HL-60 (cell line): Measurements from ENCODE around the gene TRIM25.

Experiments
- DNase-seq, 2 experiments: peaks; one replicate each; pipeline ENCODE4 v3.0.0-alpha.2; 2010 to 2020; ENCODE audit warnings: low read depth in 1 of 2, low spot score in 1 of 2
- H3K27ac ChIP-seq: fragments of 250-450 bp; sonication (Bioruptor Pico); replicated peaks from 2 replicates; pipeline ENCODE4 v1.5.1; 2020; ENCODE audit warnings: mild to moderate bottlenecking, moderate library complexity
- H3K27me3 ChIP-seq: fragments of 250-450 bp; sonication (Bioruptor Pico); 2 replicates; pipeline ENCODE4 v1.5.1; 2021; ENCODE audit warnings: mild to moderate bottlenecking, moderate library complexity; ENCODE audit not compliant: insufficient read depth, poor library complexity, severe bottlenecking
- H3K4me3 ChIP-seq: replicated peaks from 2 replicates; pipeline ENCODE4 v1.5.1; 2011; ENCODE audit warnings: mild to moderate bottlenecking, control low read depth, low read length; ENCODE audit not compliant: insufficient read depth
- CTCF ChIP-seq: IDR thresholded peaks from one replicate; pipeline ENCODE4 v1.5.1; 2011; ENCODE audit warnings: low read length, control low read depth, inconsistent platforms; ENCODE audit not compliant: insufficient read depth
- GABPA ChIP-seq: IDR thresholded peaks from 2 replicates; pipeline ENCODE4 v1.6.1; 2012; ENCODE audit warnings: low read depth
- POLR2AphosphoS5 ChIP-seq: IDR thresholded peaks from 2 replicates; pipeline ENCODE4 v1.6.1; 2012; ENCODE audit warnings: low read depth
- REST ChIP-seq: IDR thresholded peaks from 2 replicates; pipeline ENCODE4 v1.6.1; 2012; ENCODE audit warnings: low read depth; ENCODE audit not compliant: insufficient replicate concordance
- SPI1 ChIP-seq: IDR thresholded peaks from 2 replicates; pipeline ENCODE4 v1.6.1; 2012; ENCODE audit warnings: low read depth, mild to moderate bottlenecking, borderline replicate concordance

TRIM25 gene

GRCh38 chr17:56936697-56937322 lies 23.0 kb upstream of the TRIM25 start:
- no peak overlapping the region for H3K4me3 ChIP-seq
- no peaks in the 10 kb centered on the region for H3K27me3 ChIP-seq
- H3K27ac ChIP-seq = no peak overlapping the region
- no peak for DNase-seq
- TF ChIP-seq SPI1 (no peak), REST (no peak)

GRCh38 chr17:56935461-56935860 lies 21.6 kb upstream of the TRIM25 start:
- no peaks in the 10 kb centered on the region for H3K27me3 ChIP-seq
- no peak for DNase-seq
- no peak overlapping the region for H3K4me3 ChIP-seq
- no peak overlapping the region for H3K27ac ChIP-seq
- TF ChIP-seq SPI1 (no peak), REST (no peak)

- no peak overlapping the region for H3K4me3 ChIP-seq
- H3K27me3 ChIP-seq = no peaks in the 10 kb centered on the region
- TF ChIP-seq POLR2AphosphoS5 = no peak
- TF ChIP-seq GABPA = no peak
- no peak for TF ChIP-seq CTCF
- TF ChIP-seq SPI1 = no peak
- no peak for TF ChIP-seq REST
- H3K27ac ChIP-seq = no peak overlapping the region
- DNase-seq = no peak
These were observed 20.4 kb upstream of the TRIM25 start for GRCh38 chr17:56934280-56934679.

- DNase-seq = no peak
- H3K27me3 ChIP-seq = no peaks in the 10 kb centered on the region
- no peak overlapping the region for H3K4me3 ChIP-seq
- no peak for TF ChIP-seq GABPA
- no peak for TF ChIP-seq CTCF
- TF ChIP-seq REST = no peak
- no peak for TF ChIP-seq POLR2AphosphoS5
- no peak for TF ChIP-seq SPI1
- no peak overlapping the region for H3K27ac ChIP-seq
These were observed 20.0 kb upstream of the TRIM25 start for GRCh38 chr17:56933868-56934267.
